ENCODE data around the gene GCDH.
"Not testable (repeated sequence)": the region's sequence is repeated elsewhere in the genome, so short reads cannot be mapped to it uniquely, and the experiment has no call there.

GCDH gene

DNA sequence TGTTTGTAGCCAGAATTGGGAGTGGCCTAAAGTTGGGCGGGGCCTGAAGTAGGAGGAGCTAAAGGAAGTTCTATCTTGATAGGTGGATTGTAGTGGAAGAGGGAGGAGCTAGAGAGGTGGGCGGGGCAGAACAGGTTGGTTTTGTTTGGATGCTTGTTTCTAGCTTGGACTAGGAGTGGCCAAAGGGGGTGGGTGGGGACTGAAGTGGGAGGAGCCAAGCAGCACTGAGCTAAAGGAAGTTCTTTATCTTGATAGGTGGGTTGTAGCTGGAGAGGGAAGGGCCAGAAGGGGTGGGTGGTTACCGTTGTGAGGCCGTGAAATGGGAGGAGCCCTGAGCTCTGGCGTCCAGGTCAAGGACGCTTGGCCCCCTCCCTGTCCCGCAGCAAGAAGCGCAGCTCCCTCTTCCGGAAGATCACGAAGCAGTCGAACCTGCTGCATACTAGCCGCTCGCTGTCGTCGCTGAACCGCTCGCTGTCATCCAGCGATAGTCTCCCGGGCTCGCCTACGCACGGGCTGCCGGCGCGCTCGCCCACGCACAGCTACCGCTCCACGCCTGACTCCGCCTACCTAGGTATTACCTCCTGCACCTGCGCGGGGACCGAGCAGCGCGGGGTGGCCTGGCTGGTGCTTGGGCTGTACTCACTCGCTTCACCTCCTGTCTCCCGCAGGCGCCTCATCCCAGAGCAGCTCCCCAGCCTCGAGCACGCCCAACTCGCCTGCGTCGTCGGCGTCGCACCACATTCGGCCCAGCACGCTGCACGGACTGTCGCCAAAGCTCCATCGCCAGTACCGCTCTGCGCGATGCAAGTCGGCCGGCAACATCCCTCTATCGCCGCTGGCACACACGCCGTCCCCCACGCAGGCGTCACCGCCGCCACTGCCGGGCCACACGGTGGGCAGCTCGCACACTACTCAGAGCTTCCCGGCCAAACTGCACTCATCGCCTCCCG is 17.7 kb upstream of the GCDH start:
- DNase-seq: peak; percentile 44

DNA sequence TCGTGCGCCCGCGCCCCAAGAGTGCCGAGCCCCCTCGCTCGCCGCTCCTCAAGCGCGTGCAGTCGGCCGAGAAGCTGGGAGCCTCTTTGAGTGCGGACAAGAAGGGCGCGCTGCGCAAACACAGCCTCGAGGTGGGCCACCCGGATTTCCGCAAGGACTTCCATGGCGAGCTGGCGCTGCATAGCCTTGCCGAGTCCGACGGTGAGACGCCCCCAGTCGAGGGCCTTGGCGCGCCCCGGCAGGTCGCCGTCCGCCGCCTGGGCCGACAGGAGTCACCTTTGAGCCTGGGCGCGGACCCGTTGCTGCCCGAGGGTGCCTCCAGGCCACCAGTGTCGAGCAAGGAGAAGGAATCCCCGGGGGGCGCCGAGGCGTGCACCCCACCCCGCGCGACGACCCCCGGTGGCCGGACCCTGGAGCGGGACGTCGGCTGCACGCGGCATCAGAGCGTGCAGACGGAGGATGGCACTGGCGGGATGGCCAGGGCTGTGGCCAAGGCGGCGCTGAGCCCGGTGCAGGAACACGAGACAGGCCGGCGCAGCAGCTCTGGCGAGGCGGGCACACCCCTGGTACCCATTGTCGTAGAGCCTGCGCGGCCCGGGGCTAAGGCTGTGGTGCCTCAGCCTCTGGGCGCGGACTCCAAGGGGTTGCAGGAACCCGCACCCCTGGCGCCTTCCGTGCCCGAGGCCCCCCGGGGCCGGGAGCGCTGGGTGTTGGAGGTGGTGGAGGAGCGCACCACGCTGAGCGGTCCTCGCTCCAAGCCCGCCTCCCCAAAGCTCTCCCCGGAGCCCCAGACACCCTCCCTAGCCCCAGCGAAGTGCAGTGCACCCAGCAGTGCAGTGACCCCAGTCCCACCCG is 16.8 kb upstream of the GCDH start:
- DNase-seq: no peak

DNA sequence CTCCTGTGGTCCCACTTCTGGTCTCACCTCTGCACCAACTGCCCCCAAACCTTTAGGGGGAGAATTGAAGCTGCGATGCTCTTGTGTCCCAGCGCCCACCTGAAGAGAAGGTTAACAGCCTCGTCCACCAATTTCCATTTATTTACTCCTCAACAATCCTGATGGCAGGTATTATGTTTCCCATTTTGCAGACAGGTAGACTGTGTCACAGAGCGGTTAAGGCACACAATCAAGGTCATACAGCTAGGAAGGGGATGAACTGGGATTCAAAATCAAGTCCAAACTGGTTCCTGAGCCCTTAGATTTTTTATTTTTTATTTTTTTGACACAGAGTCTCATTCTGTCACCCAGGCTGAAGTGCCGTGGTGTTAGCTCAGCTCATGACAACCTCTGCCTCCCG is 15.9 kb upstream of the GCDH start:
- DNase-seq: no peak

DNA sequence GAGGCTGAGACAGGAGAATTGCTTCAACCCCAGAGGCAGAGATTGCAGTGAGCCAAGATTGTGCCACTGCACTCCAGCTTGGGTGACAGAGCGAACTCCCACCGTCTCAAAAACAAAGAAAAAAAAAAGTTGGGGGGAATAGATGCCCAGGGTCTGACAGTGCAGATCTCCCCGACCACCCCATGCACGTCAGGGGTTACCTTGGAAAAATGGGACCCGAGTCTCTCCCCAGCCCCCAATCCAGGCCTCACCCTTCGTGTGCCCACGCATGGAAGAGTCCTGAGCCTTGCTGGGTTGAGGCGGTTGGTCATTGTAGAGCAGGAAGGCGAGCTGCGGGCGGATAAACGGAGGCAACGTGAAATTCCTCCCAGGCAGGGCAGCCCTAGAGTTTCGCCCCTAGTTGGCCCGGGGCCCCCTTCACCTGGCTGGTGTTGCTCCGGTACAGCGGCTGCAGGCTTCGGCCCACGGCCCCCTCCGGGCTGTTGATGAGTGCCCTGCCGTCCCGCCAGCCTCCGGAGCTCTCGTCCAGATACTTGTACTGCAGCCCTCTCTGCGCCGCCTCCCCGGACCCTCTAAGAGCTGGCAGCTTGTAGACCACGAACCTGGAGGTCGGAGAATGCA is 10.3 kb upstream of the GCDH start:
- DNase-seq: no peak

DNA sequence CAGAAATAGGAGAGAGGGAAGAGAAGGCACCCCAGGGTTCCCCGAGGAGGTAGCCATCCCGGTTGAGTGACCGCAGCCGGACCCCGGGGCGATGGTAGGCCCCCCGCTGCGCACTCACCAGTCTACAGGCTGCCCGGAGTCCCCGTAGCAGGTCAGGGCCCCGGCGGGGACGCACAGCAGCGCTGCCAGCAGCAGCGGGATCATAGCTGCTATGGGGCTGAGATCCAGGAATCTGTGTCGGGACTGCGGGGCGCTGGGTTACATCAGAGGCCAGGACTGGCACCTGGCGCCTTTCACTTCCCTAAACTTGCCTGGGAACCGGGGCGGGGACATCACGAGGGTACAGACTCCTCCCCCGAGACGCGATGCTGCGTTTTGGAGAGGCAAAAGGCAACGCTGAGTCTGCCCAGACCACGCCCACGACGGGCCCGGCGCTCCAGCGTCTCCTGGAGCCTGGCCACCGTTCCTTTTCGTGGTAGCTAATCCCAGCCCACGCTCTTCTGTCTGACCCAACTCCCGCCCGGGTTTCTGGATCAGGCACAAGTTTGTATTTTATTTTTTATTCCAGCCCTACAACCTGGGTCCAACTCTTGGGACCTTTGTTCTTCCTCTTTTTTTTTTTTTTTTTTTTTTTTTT is 9.7 kb upstream of the GCDH start, which contains the start of gene DNASE2:
Gene DNASE2 (minus strand): TSS at position 278 of the 637 bp plus-strand sequence. CDS start 74 bp downstream, at position 204.
- peak; percentile 94 for DNase-seq

DNA sequence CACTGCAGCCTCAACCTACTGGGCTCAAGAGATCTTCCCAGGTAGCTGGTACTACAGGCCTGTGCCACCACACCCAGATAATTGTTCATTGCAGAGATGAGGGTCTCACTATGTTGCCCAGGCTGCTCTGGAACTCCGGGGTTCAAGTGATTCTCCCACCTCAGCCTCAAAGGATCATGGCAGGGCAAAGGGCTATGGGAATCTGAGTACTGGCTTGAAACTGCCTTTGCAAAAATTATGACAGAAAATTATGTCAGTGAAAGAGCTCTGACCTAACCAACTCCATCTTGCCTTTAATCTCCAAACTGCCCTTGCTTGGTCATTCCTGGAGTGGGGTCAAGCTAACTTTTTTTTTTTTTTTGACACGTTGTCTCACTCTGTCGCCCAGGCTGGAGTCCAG is 8.4 kb upstream of the GCDH start:
- DNase-seq: no peak

DNA sequence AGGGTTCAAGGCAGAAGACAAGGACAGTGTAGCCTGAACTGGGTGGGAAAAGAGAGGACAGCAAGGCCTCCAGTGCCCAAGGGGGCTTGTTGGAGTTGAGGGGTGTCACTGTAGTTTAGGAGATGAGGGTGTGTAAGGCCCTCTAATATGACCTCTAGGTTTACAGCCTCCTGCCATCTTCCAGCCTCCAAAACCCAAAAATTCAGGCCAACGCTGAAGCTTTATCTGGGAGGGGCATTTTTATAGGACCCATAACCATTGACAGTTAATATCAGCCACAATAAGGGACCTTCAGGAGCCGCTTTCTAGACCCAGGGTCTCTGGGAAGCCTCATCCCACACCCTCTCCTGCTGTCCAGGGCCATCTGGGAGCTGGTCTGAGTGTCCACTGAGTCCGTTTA is 6.8 kb upstream of the GCDH start:
- DNase-seq: no peak

DNA sequence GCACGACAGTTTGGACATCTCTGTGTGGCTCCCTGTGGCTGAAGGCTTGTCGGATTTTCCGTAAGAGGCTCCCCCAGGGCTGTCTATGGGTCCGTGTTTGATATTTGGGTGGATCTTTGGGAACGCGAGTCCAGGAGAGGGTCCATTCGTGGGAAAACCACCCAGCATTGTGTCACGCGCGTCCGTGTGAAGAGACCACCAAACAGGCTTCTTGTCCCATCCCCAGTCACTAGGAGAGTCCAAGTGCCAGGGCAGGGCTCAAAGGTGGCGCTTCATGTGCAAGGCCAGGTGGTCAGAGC is 6.4 kb upstream of the GCDH start:
- DNase-seq: no peak

DNA sequence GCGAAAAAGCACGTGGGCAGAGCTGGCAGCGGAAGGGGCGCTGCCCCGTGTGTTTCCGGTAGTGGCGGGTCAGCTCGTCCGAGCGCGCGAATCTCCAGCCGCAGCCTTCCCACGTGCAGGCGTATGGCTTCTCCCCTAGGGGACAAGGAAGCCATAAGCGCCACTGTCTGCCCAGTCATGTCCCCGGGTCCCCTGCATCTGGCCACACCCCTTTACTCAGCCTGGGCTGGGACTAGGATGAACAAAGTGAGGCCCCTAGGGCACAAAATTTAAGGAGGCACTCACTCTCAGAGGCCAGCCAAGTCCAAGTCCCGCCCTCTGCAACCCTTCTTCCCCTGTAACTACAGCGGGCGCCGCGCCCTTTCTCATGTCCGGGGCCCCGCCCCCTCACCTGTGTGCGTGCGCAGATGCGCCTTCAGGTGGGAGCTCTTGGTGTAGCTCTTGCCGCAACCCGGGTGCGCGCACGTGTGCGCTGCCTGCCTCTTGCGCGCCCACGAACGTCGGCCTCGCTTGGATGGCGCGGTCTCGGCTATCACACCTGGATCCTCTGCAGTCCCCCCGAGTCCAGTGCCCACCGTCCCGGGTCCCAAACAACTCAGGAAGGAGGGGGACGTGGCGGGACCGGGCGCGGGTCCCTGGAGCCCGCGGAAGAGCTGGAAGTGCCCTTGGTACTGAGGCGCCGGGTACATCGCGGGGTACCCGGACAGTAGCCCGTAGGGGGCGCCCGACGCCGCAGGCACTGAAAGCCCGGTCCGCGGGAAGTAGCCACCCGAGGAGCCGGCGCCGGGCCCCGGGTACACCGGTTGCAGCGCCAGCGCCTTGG is 5.8 kb upstream of the GCDH start:
- no peak for DNase-seq

DNA sequence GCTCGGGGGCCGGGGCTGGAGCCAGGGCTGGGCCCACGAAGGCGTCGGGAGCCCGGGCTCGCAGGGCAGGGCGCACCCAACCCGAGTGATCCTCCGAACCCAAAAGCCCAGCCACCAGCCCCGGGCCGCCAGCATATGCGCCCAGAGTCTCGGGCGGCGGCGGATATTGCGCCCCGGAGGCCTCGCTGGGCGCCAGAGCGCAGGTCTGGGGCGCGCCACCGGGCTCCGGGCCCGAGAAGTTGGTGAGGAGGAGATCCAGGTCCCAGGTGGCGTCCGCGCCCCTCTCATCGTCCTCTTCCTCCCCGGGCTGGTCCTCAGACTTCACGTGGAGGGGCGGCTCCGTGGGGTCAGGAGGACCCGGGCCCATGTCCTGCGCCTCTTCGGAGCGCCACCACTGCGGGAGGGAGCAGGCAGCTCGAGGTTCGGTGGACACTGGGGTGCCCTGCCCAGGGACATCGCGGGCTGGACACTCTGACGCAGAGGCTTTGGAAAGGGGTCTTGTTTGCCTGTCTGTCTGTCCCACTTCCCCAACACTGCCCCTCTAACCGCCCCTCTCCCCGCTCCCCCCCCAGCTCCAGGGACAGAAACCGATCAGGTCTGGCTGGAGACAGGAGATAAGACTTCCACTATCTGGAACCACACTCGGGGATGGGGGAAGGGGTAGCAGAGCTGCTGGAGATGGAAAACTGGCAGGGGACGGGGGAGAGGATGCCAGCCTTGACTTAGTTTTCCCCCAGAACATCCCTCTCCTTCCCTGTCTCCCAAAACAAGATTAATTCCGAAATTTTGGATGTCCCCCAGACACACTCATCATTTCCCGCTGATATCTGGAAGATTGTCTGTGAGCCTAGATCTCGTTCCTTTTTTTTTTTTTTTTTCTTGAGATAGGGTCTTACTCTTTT is 5.0 kb upstream of the GCDH start:
- DNase-seq: no peak

DNA sequence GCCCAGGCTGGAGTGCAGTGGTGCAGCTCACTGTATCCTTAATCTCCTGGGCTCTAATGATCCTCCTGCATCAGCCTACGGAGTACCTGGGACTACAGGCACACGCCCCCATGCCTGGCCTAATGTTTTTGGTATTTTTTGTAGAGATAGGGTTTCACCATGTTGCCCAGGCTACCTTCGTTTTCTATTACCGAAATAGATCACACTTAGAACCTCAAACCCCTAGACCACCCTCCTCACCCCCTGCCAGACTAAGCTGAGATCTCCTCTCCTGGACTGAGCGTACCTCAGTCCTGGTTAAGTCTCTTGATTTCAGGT is 4.3 kb upstream of the GCDH start:
- no peak for DNase-seq

DNA sequence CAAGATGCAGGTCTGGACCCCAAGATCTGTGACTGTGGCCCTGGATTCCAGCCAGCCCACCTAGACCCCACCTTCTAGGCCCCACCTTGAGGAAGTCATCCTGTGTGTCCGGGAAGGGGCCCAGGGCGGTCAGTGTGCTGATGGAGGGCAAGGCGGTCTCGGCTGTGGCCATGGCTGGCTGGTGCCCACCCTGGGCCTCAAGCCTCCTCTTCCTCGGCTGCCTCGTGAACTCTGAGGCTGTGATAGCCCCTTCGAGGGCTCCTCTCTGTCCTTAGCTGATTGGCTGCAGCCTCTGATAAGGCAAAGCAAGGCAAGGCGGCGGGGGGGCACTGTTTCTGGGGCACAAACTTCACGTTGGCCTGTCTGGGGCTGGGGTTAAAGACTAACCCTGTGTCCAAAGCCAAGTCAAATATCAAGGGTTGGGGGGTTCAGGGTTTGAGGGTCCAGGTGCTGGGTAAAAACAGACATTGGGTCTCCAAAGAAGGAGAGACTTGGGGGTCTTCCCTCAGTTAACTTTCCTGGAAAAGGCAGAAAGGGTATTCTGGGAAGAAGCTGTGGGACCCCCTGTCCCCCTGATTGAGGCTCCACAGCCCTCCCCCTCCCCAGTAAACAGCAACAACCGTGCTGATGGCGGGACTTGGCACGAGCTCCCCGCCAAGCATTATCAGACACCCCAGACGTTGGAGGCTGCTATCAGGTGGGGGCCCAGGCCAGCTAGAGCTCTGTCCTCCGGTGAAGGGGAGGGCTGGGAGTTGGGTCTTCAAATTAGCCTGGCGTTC is 3.8 kb upstream of the GCDH start, which contains the start of gene KLF1:
Gene KLF1 (minus strand): TSS at position 233 of the 779 bp plus-strand sequence. CDS start 61 bp downstream, at position 172.
- DNase-seq: no peak

DNA sequence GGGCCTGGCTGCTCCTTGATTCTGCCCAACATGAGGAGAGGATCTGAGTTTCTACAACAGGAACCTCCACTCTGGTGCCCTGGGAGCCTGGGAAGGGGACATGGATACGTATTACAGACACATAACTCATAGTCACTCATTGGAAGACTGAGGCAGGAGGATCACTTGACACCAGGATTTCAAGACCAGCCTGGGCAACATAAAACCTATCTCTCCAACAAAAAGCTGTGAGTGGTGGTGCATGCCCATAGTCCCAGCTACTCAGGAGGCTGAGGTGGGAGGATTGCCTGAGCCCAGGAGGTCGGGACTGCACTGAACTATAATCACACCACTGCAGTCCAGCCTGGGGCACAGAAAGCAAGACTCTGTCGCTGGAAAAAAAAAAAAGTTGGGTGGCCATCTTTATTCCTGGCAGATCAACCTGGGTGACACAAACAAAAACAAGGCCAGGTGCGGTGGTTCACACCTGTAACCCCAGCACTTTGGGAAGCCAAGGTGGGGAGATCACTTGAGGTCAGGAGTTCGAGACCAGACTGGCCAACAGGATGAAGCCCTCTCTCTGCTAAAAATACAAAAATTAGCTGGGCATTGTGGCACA is 2.9 kb upstream of the GCDH start:
- DNase-seq: no peak

DNA sequence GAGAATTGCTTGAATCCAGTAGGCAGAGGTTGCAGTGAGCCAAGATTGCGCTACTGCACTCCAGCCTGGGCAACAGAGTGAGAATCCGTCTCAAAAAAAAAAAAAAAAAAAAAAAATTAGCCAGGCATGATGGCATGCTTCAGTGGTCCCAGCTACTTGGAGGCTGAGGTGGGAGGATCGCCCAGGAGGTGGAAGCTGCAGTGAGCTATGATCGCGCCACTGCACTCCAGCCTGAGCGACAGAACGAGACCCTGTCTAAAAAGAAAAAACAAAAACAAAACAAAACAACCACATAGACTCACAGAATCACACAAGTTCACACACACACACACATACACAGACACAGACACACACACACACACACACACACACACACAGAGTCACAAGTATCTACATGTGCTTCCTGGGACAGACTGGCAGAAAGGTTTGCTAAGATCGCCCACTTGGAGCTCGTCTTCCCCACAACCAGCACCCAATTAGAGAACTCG is 617 bp upstream of the GCDH start:
- not testable (repeated sequence) for DNase-seq

DNA sequence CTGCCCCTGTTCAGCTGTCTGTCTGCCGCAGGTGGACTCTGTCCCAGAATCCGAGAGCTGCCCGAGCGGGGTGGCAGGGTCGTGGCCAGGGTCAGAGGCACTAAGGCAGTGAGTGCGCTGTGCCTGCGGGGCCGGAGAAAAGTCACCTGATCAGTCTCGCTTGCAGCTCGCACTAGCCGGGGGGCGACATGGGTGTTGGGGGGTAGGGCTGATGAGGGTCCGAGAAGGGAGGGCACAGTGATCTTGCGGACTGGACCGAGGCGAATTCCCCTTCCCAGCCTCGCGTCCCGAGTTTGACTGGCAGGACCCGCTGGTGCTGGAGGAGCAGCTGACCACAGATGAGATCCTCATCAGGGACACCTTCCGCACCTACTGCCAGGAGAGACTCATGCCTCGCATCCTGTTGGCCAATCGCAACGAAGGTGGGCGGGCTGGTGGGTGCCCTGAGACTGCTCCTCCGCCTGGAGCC is 627 bp downstream of the GCDH start:
- no peak for DNase-seq

DNA sequence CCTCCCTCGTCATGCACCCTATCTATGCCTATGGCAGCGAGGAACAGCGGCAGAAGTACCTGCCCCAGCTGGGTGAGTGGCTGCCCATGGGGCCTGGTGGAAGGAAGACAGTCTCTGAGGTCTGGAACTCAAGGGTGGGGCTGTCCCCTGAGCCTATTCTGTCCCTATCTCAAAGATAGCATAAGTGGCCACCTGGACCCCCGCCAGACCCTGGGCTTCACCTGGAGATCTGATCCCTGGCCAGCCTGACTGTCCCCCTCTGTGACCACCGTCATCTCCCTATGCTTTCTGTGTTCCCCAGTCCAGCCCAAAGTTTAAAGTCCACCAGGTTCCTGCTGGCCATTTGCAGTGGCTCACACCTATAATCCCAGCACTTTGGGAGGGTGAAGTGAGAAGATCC is 2.6 kb downstream of the GCDH start:
- no peak for DNase-seq

DNA sequence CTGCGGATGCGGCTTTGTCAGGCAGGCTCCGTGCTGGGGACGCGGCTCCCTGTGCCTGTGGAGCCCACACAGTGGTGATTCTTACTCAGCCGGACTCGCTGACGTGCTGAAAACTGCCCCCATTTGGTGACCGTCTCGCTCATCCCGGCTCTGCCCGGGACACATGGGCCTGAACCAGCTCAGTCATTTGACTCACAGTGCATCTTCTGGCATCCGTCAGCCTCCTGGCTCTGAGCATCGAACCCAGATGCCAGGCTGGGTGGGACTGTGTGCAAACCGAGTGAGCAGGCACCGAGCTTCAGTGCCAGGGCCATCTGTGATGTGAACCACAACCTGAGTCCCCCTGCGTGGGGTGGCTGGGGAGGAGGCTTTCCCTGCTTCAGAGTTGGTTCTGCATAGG is 5.5 kb downstream of the GCDH start:
- no peak for DNase-seq

DNA sequence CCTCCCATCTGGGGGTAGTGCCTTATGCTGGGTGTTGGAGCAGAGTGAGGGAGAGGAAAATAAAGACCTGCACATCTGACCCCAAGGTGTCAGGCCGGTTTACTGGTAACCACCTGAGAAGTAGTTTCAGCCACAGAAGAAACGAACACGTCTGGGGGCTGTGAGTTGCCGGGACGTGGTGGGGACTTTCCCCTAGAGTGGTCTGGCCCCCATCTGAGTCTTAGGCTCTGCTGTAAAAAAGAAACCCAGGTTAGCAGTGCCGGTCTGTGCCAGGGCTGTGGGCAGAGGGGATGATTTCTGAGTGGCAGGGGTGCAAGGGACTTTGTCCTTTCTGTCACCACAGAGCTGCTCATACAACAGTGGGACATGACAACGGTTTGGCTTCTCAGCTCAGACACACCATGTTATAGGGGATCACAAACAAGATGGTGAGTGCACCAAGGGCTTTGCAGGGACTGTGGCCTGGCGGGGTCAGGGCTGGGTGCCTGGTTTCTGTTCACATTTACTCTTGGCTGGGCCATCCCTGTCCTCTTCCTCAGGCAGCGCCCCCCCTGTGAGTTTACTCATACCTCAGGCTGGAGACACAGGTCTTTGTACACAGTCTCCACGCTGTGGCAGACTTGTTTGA is 9.0 kb downstream of the GCDH start:
- DNase-seq: no peak

DNA sequence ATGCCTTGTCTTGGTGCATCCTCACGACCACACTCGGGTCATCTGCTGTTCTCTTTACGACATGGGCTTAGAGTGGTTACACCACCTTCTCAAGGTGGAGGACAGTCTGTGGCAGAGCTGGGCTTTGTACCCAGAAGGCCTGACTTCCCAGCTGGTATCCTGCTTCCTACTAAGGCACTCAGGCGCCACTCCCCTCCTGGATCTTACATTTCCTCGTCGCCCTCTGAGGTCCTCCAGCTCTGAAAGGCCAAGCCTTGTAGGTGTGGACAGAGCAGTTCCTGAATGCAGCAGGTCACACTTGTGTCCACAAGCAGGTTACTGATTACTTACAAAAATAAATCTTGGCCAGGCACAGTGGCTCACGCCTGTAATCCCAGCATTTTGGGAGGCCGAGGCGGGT is 16.2 kb downstream of the GCDH start:
- DNase-seq: no peak

Measured in right hindlimb (tissue), 1 donor.